SU-DHL-6 (cell line): ENCODE data around the gene USP21.

Experiments
- H2AFZ ChIP-seq: fragments of 200-600 bp; sonication (generic); 2 replicates; pipeline ENCODE4 v1.6.1; 2014; ENCODE audit warnings: low read depth, mild to moderate bottlenecking, moderate library complexity, mixed read lengths, antibody characterized with exemption, low read length; ENCODE audit not compliant: severe bottlenecking
- H3F3A ChIP-seq: fragments of 200-600 bp; shearing (Covaris generic); 2 replicates; pipeline ENCODE4 v1.6.0; 2016; ENCODE audit warnings: antibody characterized with exemption, mild to moderate bottlenecking; ENCODE audit not compliant: insufficient read depth
- H3K27ac ChIP-seq: fragments of 200-600 bp; sonication (generic); 2 replicates; pipeline ENCODE4 v1.5.1; 2016; ENCODE audit warnings: low read depth, mild to moderate bottlenecking, low read length, moderate library complexity, mixed read lengths
- H3K27me3 ChIP-seq: fragments of 200-600 bp; sonication (generic), shearing (Covaris generic); 2 replicates; pipeline ENCODE4 v1.6.0; 2014; ENCODE audit warnings: mild to moderate bottlenecking, low read length
- H3K36me3 ChIP-seq: fragments of 200-600 bp; sonication (generic); 2 replicates; pipeline ENCODE4 v1.6.1; 2014; ENCODE audit warnings: mild to moderate bottlenecking, low read length, mixed read lengths
- H3K4me2 ChIP-seq: fragments of 300-600, 200-600 bp; shearing (Covaris generic), sonication (generic); 2 replicates; pipeline ENCODE4 v1.6.0; 2014; ENCODE audit warnings: low read length, low read depth, mild to moderate bottlenecking; ENCODE audit not compliant: poor library complexity, severe bottlenecking
- H3K4me3 ChIP-seq: fragments of 200-600 bp; sonication (generic); 2 replicates; pipeline ENCODE4 v1.5.1; 2014; ENCODE audit warnings: antibody characterized with exemption, low read length, mild to moderate bottlenecking, mixed read lengths; ENCODE audit not compliant: insufficient read depth, poor library complexity, severe bottlenecking
- H3K79me2 ChIP-seq: fragments of 200-600 bp; sonication (generic); 2 replicates; pipeline ENCODE4 v1.6.1; 2014; ENCODE audit warnings: mild to moderate bottlenecking, low read length, moderate library complexity; ENCODE audit not compliant: insufficient read depth
- H3K9ac ChIP-seq: fragments of 200-600 bp; sonication (generic); 2 replicates; pipeline ENCODE4 v1.7.0; 2014; ENCODE audit warnings: mild to moderate bottlenecking, low read length
- H3K9me2 ChIP-seq: fragments of 200-600 bp; sonication (generic); replicated peaks from 2 replicates; pipeline ENCODE4 v1.6.1; 2014; ENCODE audit warnings: low read length; ENCODE audit not compliant: insufficient read depth
- H3K9me3 ChIP-seq: fragments of 200-600 bp; sonication (generic); 2 replicates; pipeline ENCODE4 v1.6.1; 2014; ENCODE audit warnings: low read length, mixed read lengths; ENCODE audit not compliant: insufficient read depth
- H4K20me1 ChIP-seq: fragments of 200-600 bp; sonication (generic); 2 replicates; pipeline ENCODE4 v1.6.1; 2014; ENCODE audit warnings: low read depth, mild to moderate bottlenecking, antibody characterized with exemption, low read length, moderate library complexity, mixed read lengths
- CTCF ChIP-seq: fragments of 200-600 bp; sonication (generic); IDR thresholded peaks from one replicate; pipeline ENCODE4 v1.5.1; 2017; ENCODE audit warnings: antibody characterized with exemption, mild to moderate bottlenecking, low read length, moderate library complexity; ENCODE audit not compliant: insufficient read depth, poor library complexity, severe bottlenecking
- EZH2phosphoT487 ChIP-seq: fragments of 200-600 bp; sonication (generic), shearing (Covaris generic); conservative IDR thresholded peaks from 2 replicates; pipeline ENCODE4 v1.6.1; 2018; ENCODE audit warnings: mild to moderate bottlenecking, antibody characterized with exemption, low read length, moderate library complexity, mixed read lengths

Gene USP21

GRCh38 chr1:161162806-161163205 is 3.5 kb downstream of the USP21 start:
- Histone ChIP-seq H3K4me3 (no peak overlapping the region), H3K9me2 (no peaks in the 10 kb centered on the region), H3K79me2 (peaks cover 6% of the 10 kb centered on the region; the same call in 1 of the 2 replicates), H3F3A (peaks cover 16% of the 10 kb centered on the region; the same call in 1 of the 2 replicates), H3K9ac (no peak overlapping the region), H3K9me3 (no peaks in the 10 kb centered on the region), H3K4me2 (no peak overlapping the region), H3K27me3 (no peaks in the 10 kb centered on the region), H3K27ac (no peak overlapping the region), H2AFZ (no peak overlapping the region), H4K20me1 (no peaks in the 10 kb centered on the region), H3K36me3 (no peaks in the 10 kb centered on the region)
- TF ChIP-seq CTCF (no peak), EZH2phosphoT487 (no peak)

GRCh38 chr1:161163793-161164192 is 4.5 kb downstream of the USP21 start:
- 0 out of 2 replicates have a peak, but pooled peaks cover 8% of the 10 kb centered on the region for H3F3A ChIP-seq
- no peak overlapping the region for H3K27ac ChIP-seq
- H3K4me2 ChIP-seq: no peak overlapping the region
- no peaks in the 10 kb centered on the region for H3K9me3 ChIP-seq
- no peaks in the 10 kb centered on the region for H3K36me3 ChIP-seq
- H3K4me3 ChIP-seq: no peak overlapping the region
- no peaks in the 10 kb centered on the region for H3K9me2 ChIP-seq
- peaks cover 6% of the 10 kb centered on the region; the same call in 1 of the 2 replicates for H3K79me2 ChIP-seq
- H3K27me3 ChIP-seq: no peaks in the 10 kb centered on the region
- no peak overlapping the region for H2AFZ ChIP-seq
- H4K20me1 ChIP-seq: no peaks in the 10 kb centered on the region
- H3K9ac ChIP-seq: no peak overlapping the region
- no peak for TF ChIP-seq CTCF
- TF ChIP-seq EZH2phosphoT487: no peak

- Histone ChIP-seq H3K36me3 (no peaks in the 10 kb centered on the region), H3K27me3 (no peaks in the 10 kb centered on the region), H4K20me1 (no peaks in the 10 kb centered on the region), H2AFZ (no peak overlapping the region), H3K4me2 (peak overlapping the region; percentile 93), H3K27ac (peak overlapping the region; percentile 41; the same call in 1 of the 2 replicates), H3K9me2 (no peaks in the 10 kb centered on the region), H3F3A (0 out of 2 replicates have a peak, but pooled peaks cover 8% of the 10 kb centered on the region), H3K9me3 (no peaks in the 10 kb centered on the region), H3K79me2 (peaks cover 1% of the 10 kb centered on the region; the same call in 1 of the 2 replicates), H3K4me3 (no peak overlapping the region), H3K9ac (peak overlapping the region; percentile 81)
- TF ChIP-seq CTCF (no peak), EZH2phosphoT487 (no peak)
Observed at GRCh38 chr1:161164901-161165610, 5.8 kb downstream of the USP21 start.
